ENCODE measurements around the gene FASTK.

The FASTK gene

DNA sequence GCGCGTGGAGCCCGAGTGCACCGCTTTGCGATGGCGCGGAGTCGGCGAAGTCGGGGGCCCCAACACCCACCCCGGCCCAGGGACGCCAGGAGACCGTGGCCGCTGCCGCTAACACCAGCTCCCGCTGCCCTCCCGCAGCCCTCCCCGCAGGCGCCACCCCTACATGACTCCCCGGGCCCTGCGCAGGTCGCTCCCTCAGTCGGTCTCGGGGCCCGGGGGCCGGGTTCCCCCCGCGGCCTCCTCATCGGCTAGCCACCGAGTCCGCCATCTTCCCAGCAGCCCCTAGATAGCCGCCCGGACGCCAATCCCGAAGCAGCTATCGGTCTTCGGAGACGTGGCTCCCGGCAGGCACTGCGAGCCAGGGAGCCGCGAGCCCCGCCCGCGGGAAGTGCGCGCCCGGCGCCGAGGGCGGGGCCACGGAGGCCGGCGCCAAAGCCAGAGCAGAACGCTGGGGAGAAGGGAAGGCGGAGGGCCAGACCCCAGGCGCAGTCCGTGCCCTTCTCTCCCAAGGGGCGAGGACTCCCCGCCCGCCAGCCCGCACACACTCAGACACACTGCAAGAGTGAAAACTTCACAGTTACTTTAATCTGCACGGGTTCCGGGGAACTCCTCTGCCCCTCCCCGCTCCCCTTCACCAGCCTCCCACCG lies at the start of gene FASTK:
Gene FASTK, minus strand, starts transcription at position 288 of the 648 bp plus-strand sequence. Its CDS starts 43 bp downstream, at position 245.
- DNase-seq (ENCODE audit: low read depth in 4 of 4, low spot score in 1 of 4): peak; percentile 62 to 84 (median 72)

GRCh38 chr7:151129960-151130591 lies 49.5 kb upstream of the FASTK start:
- no peak for DNase-seq (ENCODE audit: low read depth in 4 of 4, low spot score in 1 of 4)

DNA sequence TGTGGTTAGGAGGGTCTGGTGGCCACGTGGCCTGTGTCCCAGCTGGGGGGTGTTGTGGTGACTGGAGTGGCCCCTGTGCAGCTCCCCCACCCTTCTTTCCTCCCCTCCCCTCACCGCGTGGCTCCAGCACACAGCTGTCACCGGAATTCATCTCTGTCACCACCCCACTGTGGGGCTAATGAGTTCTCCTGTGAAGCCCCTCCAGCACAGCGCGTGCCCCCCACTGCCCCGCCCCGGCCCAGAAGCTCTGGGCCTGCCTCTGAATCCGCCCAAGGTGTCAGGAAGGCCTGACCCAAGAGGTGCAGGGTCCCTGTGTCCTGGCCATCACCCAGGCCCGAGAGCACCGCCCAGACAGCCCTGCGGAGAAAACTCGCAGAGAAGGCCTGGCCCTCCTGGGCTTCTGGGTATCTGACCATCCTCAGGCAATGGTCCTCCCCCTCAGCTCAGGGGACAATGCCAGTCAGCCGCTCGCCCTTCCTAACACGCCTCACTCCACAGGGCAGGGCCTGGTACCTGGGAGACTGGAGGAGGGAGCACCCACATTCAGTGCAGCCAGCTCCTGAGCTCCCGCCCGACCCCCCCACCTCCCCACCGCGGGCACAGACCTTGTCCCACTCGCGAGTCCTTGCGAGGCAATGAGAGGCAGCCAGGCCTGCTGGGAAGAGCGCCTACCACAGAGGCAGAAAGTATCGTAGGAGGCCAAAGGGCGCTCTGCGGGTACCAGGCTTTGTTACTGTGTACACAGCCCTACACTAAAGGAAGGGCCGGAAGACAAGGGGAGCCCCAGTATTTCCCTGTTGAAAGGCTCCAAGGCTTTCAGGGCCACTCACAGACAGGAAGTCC lies 48.7 kb upstream of the FASTK start:
- no peak for DNase-seq (ENCODE audit: low read depth in 4 of 4, low spot score in 1 of 4)

- DNase-seq (ENCODE audit: low read depth in 4 of 4, low spot score in 1 of 4): no peak
Measured at GRCh38 chr7:151128716-151129115, 48.1 kb upstream of the FASTK start.

DNA sequence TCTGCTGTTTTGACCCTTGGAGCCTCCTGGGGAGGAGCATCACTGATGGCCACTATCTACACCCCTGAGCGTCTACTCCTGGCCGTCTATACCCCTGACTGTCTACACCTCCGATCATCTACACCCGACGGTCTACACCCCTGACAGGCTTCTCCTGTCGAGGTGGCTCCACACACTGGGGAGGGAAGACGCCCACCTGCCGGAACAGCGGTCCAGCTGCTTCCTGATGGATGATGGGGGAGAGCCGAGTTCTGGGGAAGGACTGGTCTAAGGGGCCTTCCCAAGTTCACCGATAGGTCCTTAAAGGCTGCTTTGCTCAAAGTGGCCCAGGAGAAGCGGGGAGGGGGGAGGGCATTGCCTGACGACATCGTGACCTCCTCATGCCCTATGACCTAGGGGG lies 47.5 kb upstream of the FASTK start:
- DNase-seq (ENCODE audit: low read depth in 4 of 4, low spot score in 1 of 4): no peak

DNA sequence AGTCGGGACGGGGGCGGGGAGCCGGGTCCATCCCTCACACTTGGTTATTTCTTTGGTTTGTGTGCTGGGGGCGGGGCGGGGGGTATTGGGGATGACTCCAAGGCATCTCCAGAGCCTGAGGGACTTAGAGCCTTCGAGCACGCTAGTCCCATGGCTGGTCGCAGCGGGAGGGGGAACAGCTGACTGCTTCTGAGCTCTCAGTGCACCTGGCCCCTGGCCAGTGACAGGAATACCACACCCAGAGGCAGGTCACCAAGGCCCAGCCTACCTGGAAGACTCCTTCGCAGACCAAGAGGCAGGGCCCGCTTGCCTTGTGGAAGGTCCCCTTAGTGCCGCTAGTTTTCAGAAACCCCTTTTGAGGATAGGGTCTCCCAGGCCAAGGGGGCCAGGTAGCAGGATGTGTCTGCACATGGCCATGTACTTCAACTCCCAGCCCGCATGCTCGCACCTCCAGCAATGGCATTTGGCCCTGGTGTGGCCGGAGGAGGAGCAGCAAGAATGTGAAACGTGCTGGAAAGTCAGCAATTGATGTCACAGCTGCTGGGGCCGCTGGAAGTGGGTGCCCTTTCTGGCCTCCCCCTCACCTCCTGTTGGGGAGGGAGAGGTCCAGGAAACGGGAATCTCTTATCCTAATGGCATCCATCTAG lies 46.0 kb upstream of the FASTK start:
- no peak for DNase-seq (ENCODE audit: low read depth in 4 of 4, low spot score in 1 of 4)

DNA sequence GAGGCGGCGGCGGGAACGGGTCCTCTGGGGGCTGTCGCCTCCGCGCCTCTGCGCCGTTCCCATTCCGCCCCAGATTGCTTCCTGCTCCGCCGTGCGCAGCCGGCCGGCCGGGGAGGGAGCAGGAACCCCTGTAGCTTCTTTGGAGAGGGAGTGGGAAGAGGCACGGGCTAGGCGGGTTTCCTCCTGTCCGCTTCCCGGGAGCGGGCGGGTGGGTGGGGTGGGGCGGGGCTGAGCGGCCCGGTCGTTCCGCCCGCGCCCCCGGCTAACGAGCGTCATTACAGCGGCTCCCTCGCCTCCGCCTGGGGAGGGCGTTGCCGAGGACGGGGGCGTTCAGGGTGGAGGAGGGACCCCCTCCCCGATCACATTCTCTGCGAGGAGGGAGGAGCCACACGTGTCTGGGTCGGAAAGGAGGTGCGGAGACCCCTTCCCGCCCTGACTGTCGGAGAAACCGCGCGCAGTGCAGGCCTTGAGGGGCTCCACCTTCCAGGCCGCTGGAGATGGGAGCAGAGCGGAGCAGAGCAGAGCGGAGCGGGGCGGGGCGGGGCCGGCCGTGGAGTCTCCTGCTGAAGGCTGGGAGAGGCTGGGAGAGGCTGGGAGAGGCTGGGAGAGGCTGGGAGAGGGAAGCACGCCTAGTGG lies 45.4 kb upstream of the FASTK start:
- DNase-seq (ENCODE audit: low read depth in 4 of 4, low spot score in 1 of 4): no peak

- no peak for DNase-seq (ENCODE audit: low read depth in 4 of 4, low spot score in 1 of 4)
Measured at GRCh38 chr7:151125470-151125845, 44.8 kb upstream of the FASTK start.

DNA sequence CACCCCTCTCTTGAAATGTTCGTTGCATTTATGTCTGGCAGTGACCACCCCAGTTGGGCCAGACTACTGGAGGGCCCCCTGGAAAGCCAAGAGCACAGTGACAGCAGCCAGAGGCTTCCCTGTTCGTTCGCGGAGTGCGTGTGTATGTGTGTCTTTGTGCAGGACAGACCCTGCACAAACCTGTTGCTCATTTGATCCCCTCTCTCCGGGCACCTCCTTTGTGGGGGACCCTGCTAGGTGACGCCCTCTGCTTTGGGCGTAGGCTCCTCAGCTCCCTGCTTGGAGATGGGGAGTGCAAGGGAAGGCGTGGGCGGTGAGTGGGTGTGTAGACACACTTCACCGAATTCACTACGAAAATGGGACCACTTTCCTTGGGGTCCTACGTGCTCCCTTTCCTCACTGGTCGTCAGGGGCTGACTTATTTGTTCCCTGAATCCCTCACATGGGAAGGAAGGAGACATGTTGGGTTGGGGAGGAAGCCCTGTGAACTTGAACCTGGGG lies 44.3 kb upstream of the FASTK start:
- DNase-seq (ENCODE audit: low read depth in 4 of 4, low spot score in 1 of 4): no peak

DNA sequence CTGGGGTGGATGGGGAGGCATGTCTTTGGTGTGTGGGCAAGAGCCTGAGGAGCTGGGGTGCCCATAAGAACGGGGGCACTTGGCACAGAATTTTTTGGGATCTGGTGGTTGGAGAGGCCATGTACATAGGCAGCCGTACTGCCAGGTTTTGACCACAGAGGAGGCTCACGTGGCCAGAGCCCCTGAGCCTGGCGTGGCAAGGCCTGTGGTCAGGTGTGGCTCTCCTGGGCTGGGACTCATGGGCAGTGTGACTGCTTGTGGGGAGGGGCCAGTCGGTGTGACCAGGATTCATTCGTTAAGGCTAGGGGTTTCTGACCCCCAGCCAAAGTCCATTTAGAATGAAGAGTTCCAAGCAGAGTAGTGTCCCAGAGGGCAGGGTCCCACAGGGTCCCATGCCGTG lies 43.9 kb upstream of the FASTK start:
- DNase-seq (ENCODE audit: low read depth in 4 of 4, low spot score in 1 of 4): no peak

DNA sequence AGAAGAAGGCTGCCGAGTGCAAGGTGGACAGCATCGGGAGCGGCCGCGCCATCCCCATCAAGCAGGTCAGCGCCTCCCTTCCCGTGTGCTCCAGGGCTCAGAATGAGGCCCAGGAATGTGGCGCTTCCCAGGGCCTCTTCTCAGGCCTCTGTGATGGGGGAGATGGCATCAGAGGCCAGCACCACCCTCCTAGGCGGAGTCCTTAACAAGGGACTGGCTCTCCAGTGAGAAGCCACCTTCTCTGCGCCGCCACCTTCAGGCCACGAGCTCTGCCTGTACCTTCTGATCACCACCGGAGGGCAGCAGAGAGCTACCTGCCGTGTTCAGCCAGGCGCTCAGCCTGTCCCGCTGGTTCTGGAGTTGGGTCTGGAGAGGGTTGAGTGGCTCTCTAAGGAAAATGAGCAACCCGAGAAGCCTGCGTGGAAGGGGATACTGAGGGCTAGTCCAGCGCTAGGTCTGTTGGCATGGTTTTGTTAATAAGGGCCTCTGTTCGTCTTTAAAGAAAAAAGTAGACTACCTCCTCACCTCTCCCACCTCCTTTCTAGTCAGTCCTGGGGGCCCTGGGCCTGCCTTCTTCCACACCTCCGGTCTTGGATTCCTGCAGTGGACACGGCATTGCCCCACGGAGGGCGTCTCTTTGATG lies 43.3 kb upstream of the FASTK start:
- peak; percentile 70 to 88 (median 80) for DNase-seq (ENCODE audit: low read depth in 4 of 4, low spot score in 1 of 4)

DNA sequence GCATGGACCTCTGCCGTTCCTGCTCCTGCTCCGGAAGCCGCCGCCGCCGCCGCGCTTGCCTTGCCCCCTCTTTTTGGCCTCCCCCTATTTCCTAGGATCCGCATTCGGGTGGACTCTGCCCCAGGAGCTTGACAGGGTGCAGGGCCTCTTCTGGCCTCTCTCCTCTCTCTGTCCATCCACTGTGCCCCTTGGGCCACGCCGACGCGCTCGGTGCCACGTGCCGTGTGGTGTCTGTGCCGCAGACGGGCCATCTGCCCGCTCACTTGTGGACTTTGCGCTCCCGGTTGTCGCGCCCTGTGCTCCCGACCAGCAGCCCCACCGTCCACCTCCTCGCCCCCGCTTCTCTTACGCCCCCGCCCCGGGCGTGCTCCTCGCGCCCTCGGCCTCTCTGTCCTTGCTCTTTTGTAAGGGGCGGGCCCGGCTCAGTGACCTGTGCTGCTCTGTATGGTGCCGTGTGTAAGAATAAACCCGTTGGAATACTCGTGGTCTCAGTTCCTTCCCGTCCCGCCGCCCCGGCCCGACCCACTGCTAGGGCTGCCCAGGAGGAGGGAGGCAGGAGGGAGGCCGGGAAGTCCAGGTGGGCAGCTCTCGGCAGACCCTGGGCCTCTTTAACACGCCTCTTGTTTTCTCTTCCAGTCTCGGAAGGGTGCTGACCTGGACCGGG lies 42.7 kb upstream of the FASTK start:
- no peak for DNase-seq (ENCODE audit: low read depth in 4 of 4, low spot score in 1 of 4)

GRCh38 chr7:151122796-151123157 lies 42.2 kb upstream of the FASTK start:
- no peak for DNase-seq (ENCODE audit: low read depth in 4 of 4, low spot score in 1 of 4)

- DNase-seq (ENCODE audit: low read depth in 4 of 4, low spot score in 1 of 4): no peak
Measured at GRCh38 chr7:151122276-151122675, 41.7 kb upstream of the FASTK start.

DNA sequence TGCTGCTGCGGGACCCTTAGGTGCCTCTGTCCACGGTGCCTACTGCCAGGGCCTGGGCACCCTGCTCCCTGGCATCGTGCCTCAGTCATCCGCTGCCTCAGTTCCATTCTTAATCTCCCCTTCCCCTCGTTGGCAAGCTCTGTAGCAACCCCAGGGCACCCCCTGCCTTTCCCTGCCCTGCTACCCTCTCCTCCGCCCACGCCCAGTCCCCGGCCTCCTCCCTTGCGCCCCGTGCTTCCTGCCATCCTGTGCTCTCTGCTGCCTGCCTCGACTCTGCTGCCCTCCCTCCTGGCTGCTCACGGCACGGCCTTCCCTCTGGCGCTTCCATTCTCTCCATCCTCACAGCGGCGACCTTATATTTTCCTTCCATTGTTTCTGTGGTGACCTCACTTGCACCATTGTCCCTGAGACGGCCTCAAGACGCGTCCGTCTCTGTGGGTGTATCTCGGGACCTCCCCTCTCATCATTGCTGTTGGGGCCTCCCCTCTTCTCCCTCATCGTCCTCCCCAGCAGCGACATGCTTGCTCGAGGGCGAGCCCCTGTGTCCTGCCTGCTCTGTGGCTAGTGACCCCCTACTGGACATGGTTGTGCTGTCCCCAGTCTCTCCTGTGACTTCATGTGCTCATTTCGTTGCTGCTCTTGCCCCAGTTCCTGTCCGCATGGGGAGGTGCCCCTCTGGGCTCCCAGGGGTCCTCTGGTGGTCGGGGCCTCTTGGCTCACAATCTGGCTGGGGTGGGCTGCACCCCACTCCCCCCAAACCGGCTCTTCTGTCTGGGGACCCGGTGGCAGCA lies 41.0 kb upstream of the FASTK start:
- DNase-seq (ENCODE audit: low read depth in 4 of 4, low spot score in 1 of 4): no peak

GRCh38 chr7:151120896-151121295 lies 40.3 kb upstream of the FASTK start:
- no peak for DNase-seq (ENCODE audit: low read depth in 4 of 4, low spot score in 1 of 4)

- DNase-seq (ENCODE audit: low read depth in 4 of 4, low spot score in 1 of 4): no peak
Measured at GRCh38 chr7:151119902-151120301, 39.3 kb upstream of the FASTK start.

DNA sequence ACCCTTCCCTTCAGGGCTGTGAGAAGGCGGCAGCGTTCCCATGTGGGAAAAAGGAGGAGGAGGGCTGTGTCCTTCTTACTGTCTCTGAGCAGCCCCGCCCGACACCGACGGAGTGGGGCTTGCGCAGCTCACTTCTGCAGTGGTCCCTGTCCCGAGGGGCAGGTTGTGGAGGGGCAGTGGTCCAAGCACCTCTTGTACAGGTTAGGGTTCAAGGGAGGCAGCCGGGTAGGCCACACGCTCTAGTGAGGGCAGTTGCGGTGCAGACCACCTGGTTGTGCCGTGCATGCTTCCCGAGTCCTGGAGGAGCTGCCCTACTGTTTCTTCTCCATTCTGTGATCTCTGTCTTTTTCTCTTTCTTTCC lies 38.4 kb upstream of the FASTK start:
- DNase-seq (ENCODE audit: low read depth in 4 of 4, low spot score in 1 of 4): no peak

Data from stimulated activated CD4-positive, alpha-beta T cell treated with anti-CD3 and anti-CD28 coated beads, Interleukin-1b, Interleukin-23, amount 100 ng/mL, for 24 hours (primary cell).